Measurements from ENCODE around the gene PBX4.

GRCh38 chr19:19630062-19630414, 11.6 kb upstream of the PBX4 start:
- TF ChIP-seq CTCF (IDR thresholded peaks at IDR 0.05) (no peak), POLR2A (IDR thresholded peaks at IDR 0.05) (no peak)
